GM10248 (cell line): Measurements from ENCODE around the gene TAP1.

Experiments
- CTCF ChIA-PET: fragments of 300-600 bp; sonication (Branson Sonifier 250); formaldehyde crosslinking; extraction: SDS; loops from one replicate; lab custom pipeline; 2021; ENCODE audit warnings: antibody characterized with exemption; lab: Yijun Ruan, JAX
- POLR2A ChIA-PET: fragments of 350-650 bp; sonication (Branson Sonifier 250); formaldehyde crosslinking; extraction: SDS; loops from one replicate; lab custom pipeline; 2020; ENCODE audit warnings: antibody characterized with exemption; lab: Yijun Ruan, JAX
- DNase-seq: peaks from one replicate; pipeline ENCODE4 v3.0.0; 2012; ENCODE audit errors: extremely low spot score
- TF ChIP-seq, protein P1 (sequence below): IDR thresholded peaks from 2 replicates; pipeline ENCODE4 v1.5.1; 2012; ENCODE audit warnings: mild to moderate bottlenecking, low read depth; ENCODE audit errors: extremely low read depth, missing control alignments, control extremely low read depth

Gene TAP1

DNA sequence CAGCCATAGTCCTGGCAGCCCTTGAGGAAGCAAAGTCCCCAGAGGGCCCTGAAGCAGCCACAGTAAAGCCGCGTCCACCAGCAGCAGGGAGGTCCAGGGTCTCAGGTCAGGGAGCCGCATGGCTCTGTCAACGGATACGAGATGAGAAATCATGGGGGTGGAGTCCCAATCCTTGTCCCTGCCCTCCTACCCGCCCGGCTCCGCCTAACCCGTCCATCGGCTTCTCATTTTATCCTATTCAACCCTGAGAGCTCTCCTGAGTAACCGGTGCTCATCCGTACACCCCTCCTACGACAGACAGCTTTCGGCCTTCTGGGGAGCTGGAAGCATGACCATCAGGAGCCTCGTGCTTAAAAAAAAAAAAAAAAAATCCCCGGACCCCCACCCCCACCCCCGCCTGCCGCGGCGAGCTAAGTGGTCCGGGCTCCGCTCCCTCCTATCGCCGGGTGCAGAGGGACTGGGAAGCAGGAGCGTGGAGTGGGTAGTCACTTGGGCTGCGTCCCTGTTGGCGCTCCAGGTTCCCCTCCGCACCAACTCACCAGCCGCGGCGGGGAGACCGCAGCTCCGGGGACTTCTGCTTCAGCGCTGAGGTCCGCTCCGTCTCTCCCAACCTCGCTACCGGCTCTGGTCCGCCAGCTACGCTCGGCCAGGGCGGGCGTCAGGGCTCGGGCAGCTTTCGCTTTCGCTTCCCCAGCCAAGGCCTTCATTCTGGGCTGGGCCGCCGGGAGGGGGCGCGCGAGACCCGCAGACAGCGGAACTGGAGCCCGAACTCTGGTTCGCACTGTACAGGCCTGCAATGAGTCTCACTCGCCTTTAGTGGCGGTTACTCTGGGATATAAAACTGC is 15.2 kb downstream of the TAP1 start, which contains the start of gene TAP2:
TSS of gene TAP2 (minus strand) at position 626 of the 845 bp plus-strand sequence. CDS start at position 120, 506 bp downstream.
- CTCF ChIA-PET, result interaction anchor here (0.6 to 11.2 kb wide), 57 partner anchors 9 to 1240 kb away, joined by 3 to 339 read pairs (median 4); partner anchors contain the start of genes ATF6B, HLA-DMA, HLA-DMB and HLA-DOB

DNA sequence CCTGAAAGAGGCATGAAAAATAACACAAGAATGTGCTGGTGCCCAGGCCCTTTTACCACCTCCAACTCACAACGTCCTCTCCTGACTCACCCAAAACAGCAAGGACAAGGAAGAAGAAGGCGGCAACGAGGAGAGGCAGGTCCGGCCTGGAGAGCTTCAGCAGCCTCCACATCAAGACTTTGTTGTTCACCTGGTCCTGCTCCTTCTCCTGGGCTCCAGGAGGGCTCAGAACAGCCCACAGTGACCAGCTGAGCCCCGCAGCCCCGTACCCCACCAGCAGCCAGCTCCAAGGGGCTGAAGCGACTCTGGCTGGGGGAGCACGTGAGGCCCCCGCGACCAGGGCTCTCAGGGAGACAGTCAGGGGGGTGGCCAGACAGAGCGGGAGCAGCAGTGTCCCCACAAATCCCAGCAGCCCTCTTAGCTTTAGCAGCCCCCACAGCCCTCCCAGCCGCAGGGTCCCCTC is 15.8 kb downstream of the TAP1 start:
- no peak for DNase-seq
- CTCF ChIA-PET, result interaction anchor here (0.8 to 11.2 kb wide), 30 partner anchors 10 to 1239 kb away, joined by 3 to 339 read pairs (median 10); partner anchors contain the start of genes HLA-DMA, HLA-DMB, PSMB9 and TAP1
- POLR2A ChIA-PET, result interaction anchor here (0.6 to 3.5 kb wide), 10 partner anchors 9 to 139 kb away, joined by 3 to 37 read pairs (median 4); partner anchors contain the start of genes HLA-DMA, PSMB9 and TAP1
- TF ChIP-seq, protein P1, sequence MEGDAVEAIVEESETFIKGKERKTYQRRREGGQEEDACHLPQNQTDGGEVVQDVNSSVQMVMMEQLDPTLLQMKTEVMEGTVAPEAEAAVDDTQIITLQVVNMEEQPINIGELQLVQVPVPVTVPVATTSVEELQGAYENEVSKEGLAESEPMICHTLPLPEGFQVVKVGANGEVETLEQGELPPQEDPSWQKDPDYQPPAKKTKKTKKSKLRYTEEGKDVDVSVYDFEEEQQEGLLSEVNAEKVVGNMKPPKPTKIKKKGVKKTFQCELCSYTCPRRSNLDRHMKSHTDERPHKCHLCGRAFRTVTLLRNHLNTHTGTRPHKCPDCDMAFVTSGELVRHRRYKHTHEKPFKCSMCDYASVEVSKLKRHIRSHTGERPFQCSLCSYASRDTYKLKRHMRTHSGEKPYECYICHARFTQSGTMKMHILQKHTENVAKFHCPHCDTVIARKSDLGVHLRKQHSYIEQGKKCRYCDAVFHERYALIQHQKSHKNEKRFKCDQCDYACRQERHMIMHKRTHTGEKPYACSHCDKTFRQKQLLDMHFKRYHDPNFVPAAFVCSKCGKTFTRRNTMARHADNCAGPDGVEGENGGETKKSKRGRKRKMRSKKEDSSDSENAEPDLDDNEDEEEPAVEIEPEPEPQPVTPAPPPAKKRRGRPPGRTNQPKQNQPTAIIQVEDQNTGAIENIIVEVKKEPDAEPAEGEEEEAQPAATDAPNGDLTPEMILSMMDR, result no peak

More for the DNA sequence above, 15.2 kb downstream of the TAP1 start, which contains the start of gene TAP2:
- TF ChIP-seq, protein P1, result peak; percentile 98
- DNase-seq, result peak; percentile 94
- POLR2A ChIA-PET, result interaction anchor here (0.6 to 3.5 kb wide), 21 partner anchors 10 to 147 kb away, joined by 3 to 37 read pairs (median 4); partner anchors contain the start of genes HLA-DMA, HLA-DMB, PSMB9 and TAP1

DNA sequence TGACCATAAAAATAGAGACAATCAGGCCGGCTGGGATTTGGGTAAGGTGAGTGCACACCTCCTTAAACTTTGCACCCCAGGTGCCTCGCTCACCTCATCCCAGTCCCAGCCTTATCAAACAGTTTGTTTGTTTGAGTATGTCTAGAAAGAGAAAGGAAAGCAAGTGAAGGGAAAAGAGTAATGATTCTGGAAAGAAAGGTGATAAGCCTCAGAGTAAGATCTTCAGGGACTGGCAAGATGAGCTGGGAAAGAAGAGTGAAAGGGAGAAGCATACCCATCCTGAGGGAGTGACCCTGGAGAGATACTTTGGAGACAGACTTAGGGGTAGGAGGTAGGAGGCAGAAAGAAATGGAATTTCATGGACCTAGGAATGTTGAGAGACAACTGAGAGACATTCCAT is 16.6 kb downstream of the TAP1 start:
- TF ChIP-seq, protein P1, result no peak
- ChIA-PET CTCF (interaction anchor here (5.2 to 11.2 kb wide), 2 partner anchors 23 to 148 kb away, joined by 34 to 339 read pairs; partner anchors contain the start of genes PSMB9 and TAP1), POLR2A (no interaction called here)

DNA sequence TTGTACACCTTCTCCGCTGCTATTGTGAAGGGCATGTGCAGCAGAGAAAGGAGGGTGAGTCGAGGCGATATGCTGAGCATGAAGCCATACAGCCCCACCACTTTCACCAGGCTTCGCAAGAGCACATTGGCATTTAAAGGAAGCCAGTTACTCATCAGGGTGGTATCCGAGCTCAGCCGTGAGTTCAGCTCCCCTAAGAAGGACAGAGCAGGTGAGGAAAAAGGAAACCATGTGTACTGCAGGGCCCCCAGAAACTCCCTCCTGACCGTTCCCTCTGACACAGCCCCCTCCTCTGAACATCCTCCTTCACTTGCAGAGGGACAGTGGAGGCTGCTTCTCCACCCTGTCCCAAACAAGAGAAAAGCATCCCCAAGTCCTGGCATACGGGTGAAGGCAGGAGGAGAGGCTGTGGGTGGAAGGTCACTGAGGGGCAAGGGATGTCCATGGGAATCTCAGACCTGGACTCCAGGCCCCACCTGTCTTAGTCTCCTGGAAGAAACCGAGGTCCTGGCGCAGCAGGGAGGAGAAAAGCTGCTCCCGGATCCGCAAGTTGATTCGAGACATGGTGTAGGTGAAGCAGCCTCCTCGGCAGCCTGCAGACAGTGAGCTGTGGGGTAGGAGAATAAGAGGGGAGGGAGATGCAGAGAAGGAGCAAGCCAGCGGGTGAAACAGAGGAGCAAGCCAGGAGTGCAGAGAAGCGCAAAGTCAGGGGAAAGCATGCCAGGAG is 18.2 kb downstream of the TAP1 start:
- TF ChIP-seq, protein P1, result no peak
- DNase-seq, result no peak
- ChIA-PET CTCF (interaction anchor here (1.7 to 2.3 kb wide), 3 partner anchors 10 to 34 kb away, joined by 3 to 11 read pairs (median 8); partner anchors contain the start of genes PSMB9 and TAP1), POLR2A (no interaction called here)

More for the DNA sequence above, 16.6 kb downstream of the TAP1 start:
- no peak for DNase-seq

DNA sequence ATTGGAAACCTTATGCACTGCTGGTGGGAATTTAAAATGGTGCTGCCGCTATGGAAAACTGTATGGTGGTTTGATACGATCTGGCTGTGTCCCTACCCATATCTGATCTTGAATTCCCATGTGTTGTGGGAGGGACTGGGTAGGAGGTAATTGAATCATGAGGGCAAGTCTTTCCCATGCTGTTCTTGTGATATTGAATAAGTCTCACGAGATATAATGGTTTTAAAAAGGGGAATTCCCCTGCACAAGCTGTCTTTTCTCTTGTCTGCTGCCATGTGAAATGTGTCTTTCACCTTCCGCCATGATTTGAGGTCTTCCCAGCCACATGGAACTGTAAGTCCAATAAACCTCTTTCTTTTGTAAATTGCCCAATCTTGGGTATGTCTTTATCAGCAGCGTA is 19.8 kb downstream of the TAP1 start:
- DNase-seq, result no peak
- POLR2A ChIA-PET, result no interaction called here
- CTCF ChIA-PET, result interaction anchor here (1.2 to 2.5 kb wide), 4 partner anchors 8 to 34 kb away, joined by 3 to 12 read pairs (median 5); partner anchors contain the start of genes PSMB9 and TAP1
- TF ChIP-seq, protein P1, result no peak
